ENCODE results near the gene FSIP1.

The FSIP1 gene

GRCh38 chr15:39622660-39623516, 159.8 kb downstream of the FSIP1 start:
- H4K20me1 ChIP-seq (ENCODE audit: insufficient read depth, low read length) = no peaks in the 10 kb centered on the region
- H3K27me3 ChIP-seq (ENCODE audit: insufficient read depth, low read length) = no peaks in the 10 kb centered on the region
- no peaks in the 10 kb centered on the region for H3K9me3 ChIP-seq (ENCODE audit: low read length)
- H3K36me3 ChIP-seq (ENCODE audit: insufficient read depth, low read length) = no peaks in the 10 kb centered on the region
- H2AFZ ChIP-seq (ENCODE audit: low read length) = no peak overlapping the region
- no peak overlapping the region for H3K4me3 ChIP-seq (ENCODE audit: low read depth, low read length, poor library complexity, severe bottlenecking)
- H3K9me2 ChIP-seq (ENCODE audit: low read depth, low read length) = no peaks in the 10 kb centered on the region
- H3K4me1 ChIP-seq (ENCODE audit: insufficient read depth, low read length, severe bottlenecking) = no peaks in the 10 kb centered on the region
- H3K4me2 ChIP-seq (ENCODE audit: low read length) = no peak overlapping the region
- TF ChIP-seq CTCF (IDR thresholded peaks at IDR 0.05; ENCODE audit: low read length) (no peak), EZH2 (IDR thresholded peaks at IDR 0.05; ENCODE audit: borderline replicate concordance, low read length) (no peak)
- H3K27ac ChIP-seq (ENCODE audit: low read depth, low read length, poor library complexity, severe bottlenecking) = no peak overlapping the region
- H3F3A ChIP-seq (ENCODE audit: insufficient read depth, low read length) = no peaks in the 10 kb centered on the region
- H3K79me2 ChIP-seq (ENCODE audit: insufficient read depth, low read length) = no peaks in the 10 kb centered on the region
- H3K9ac ChIP-seq (ENCODE audit: low read length) = no peak overlapping the region

GRCh38 chr15:39621976-39622375, 160.7 kb downstream of the FSIP1 start:
- H3K4me2 ChIP-seq (ENCODE audit: low read length) = no peak overlapping the region
- no peaks in the 10 kb centered on the region for H3K36me3 ChIP-seq (ENCODE audit: insufficient read depth, low read length)
- no peaks in the 10 kb centered on the region for H3K9me3 ChIP-seq (ENCODE audit: low read length)
- H3K4me1 ChIP-seq (ENCODE audit: insufficient read depth, low read length, severe bottlenecking) = no peaks in the 10 kb centered on the region
- no peaks in the 10 kb centered on the region for H4K20me1 ChIP-seq (ENCODE audit: insufficient read depth, low read length)
- no peak overlapping the region for H3K9ac ChIP-seq (ENCODE audit: low read length)
- no peaks in the 10 kb centered on the region for H3F3A ChIP-seq (ENCODE audit: insufficient read depth, low read length)
- no peaks in the 10 kb centered on the region for H3K27me3 ChIP-seq (ENCODE audit: insufficient read depth, low read length)
- TF ChIP-seq EZH2 (IDR thresholded peaks at IDR 0.05; ENCODE audit: borderline replicate concordance, low read length) (no peak), CTCF (IDR thresholded peaks at IDR 0.05; ENCODE audit: low read length) (no peak)
- no peaks in the 10 kb centered on the region for H3K79me2 ChIP-seq (ENCODE audit: insufficient read depth, low read length)
- no peak overlapping the region for H2AFZ ChIP-seq (ENCODE audit: low read length)
- no peak overlapping the region for H3K27ac ChIP-seq (ENCODE audit: low read depth, low read length, poor library complexity, severe bottlenecking)
- H3K4me3 ChIP-seq (ENCODE audit: low read depth, low read length, poor library complexity, severe bottlenecking) = no peak overlapping the region
- H3K9me2 ChIP-seq (ENCODE audit: low read depth, low read length) = no peaks in the 10 kb centered on the region

GRCh38 chr15:39621210-39621609, 161.4 kb downstream of the FSIP1 start:
- TF ChIP-seq CTCF (IDR thresholded peaks at IDR 0.05; ENCODE audit: low read length) (no peak), EZH2 (IDR thresholded peaks at IDR 0.05; ENCODE audit: borderline replicate concordance, low read length) (no peak)
- no peaks in the 10 kb centered on the region for H3K4me1 ChIP-seq (ENCODE audit: insufficient read depth, low read length, severe bottlenecking)
- H3K9ac ChIP-seq (ENCODE audit: low read length) = no peak overlapping the region
- no peaks in the 10 kb centered on the region for H3K36me3 ChIP-seq (ENCODE audit: insufficient read depth, low read length)
- no peaks in the 10 kb centered on the region for H3K27me3 ChIP-seq (ENCODE audit: insufficient read depth, low read length)
- no peaks in the 10 kb centered on the region for H3K79me2 ChIP-seq (ENCODE audit: insufficient read depth, low read length)
- H3K4me3 ChIP-seq (ENCODE audit: low read depth, low read length, poor library complexity, severe bottlenecking) = no peak overlapping the region
- no peak overlapping the region for H3K27ac ChIP-seq (ENCODE audit: low read depth, low read length, poor library complexity, severe bottlenecking)
- no peak overlapping the region for H3K4me2 ChIP-seq (ENCODE audit: low read length)
- H3K9me2 ChIP-seq (ENCODE audit: low read depth, low read length) = no peaks in the 10 kb centered on the region
- no peaks in the 10 kb centered on the region for H3F3A ChIP-seq (ENCODE audit: insufficient read depth, low read length)
- no peaks in the 10 kb centered on the region for H4K20me1 ChIP-seq (ENCODE audit: insufficient read depth, low read length)
- no peak overlapping the region for H2AFZ ChIP-seq (ENCODE audit: low read length)
- H3K9me3 ChIP-seq (ENCODE audit: low read length) = no peaks in the 10 kb centered on the region
